Muscle layer of colon (tissue), 2 donors: ENCODE results near the gene DLG5.

Source experiments
- H3K27ac ChIP-seq: one replicate; pipeline ENCODE4 v1.7.0; 2013; ENCODE audit warnings: low read depth, mild to moderate bottlenecking, low read length, moderate library complexity
- H3K27me3 ChIP-seq, 2 donors: one replicate each; pipeline ENCODE4 v1.7.0; 2013; ENCODE audit warnings: low read length in 2 of 2, mild to moderate bottlenecking in 2 of 2; ENCODE audit not compliant: insufficient read depth in 2 of 2, control insufficient read depth in 1 of 2
- H3K36me3 ChIP-seq: one replicate; pipeline ENCODE4 v1.7.0; 2013; ENCODE audit warnings: mild to moderate bottlenecking, low read length; ENCODE audit not compliant: insufficient read depth
- H3K4me1 ChIP-seq: one replicate; pipeline ENCODE4 v1.7.0; 2013; ENCODE audit warnings: mild to moderate bottlenecking, low read length; ENCODE audit not compliant: insufficient read depth
- H3K4me3 ChIP-seq, 2 donors: one replicate each; pipeline ENCODE4 v1.7.0; 2013; ENCODE audit warnings: low read length in 2 of 2, low read depth in 1 of 2, mild to moderate bottlenecking in 1 of 2, moderate library complexity in 1 of 2
- H3K9ac ChIP-seq: one replicate; pipeline ENCODE4 v1.7.0; 2013; ENCODE audit warnings: low read length
- H3K9me3 ChIP-seq: one replicate; pipeline ENCODE4 v1.7.0; 2013; ENCODE audit warnings: mild to moderate bottlenecking, low read length
- donor health status: abdominal sarcoma.
- donor health status: Adenocarcinoma of cecum.

DLG5 gene

GRCh38 chr10:77859865-77860282 is 66.7 kb downstream of the DLG5 start:
- Histone ChIP-seq H3K36me3 (peaks cover 15% of the 10 kb centered on the region), H3K27me3 (no peaks in the 10 kb centered on the region), H3K27ac (no peak overlapping the region), H3K4me1 (peaks cover 31% of the 10 kb centered on the region), H3K9me3 (no peaks in the 10 kb centered on the region), H3K4me3 (no peak overlapping the region), H3K9ac (no peak overlapping the region)

DNA sequence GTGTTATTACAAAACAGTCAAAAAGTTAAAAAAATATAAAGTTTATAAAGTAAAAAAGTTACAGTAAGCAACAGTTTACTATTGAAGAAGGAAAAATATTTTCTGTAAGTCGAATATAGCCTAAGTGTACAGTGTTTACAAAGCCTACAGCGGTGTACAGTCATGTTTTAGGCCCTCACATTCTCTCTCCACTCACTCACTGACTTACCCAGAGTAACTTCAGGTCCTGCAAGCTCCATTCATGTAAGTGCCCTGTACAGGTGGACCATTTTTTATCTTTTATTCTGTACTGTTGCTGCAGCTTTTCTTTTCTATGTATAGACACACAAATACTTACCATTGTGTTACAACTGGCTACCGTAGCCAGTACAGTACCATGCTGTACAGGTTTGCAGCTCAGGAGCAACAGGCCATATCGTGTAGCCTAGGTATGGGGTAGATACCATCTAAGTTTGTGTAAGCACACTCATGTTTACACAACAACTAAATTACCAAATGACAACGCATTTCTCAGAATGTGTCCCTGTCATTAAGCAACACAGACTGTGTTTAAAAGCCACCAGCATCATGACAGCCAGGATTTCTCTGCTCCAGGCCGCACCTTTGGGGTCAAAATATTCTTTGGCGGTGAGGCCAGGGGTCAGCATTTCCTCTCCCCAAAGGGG is 67.2 kb downstream of the DLG5 start:
- Histone ChIP-seq H3K4me1 (peaks cover 26% of the 10 kb centered on the region), H3K9me3 (no peaks in the 10 kb centered on the region), H3K27ac (no peak overlapping the region), H3K27me3 (no peaks in the 10 kb centered on the region), H3K4me3 (no peak overlapping the region), H3K9ac (no peak overlapping the region), H3K36me3 (peaks cover 17% of the 10 kb centered on the region)

DNA sequence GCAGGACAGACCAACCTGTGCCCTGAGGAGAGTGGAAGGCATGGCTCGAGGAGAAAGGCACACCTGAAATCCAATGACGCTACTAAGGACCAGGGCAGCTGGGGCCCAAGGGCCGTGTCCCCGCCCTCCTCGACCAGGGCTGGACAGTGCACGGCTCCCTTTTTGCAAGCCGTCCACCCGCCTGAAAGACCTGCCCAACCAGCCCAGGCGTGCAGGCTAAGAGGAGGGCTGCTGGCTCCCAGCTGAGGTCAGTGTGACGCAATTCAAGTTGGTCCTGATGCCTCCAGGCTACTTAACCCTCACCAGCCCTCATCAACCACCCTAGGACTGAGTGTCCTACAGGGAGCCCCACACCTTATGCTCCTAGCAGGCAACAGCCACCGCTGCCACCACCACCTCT is 69.3 kb downstream of the DLG5 start:
- H3K27ac ChIP-seq = no peak overlapping the region
- peaks cover 37% of the 10 kb centered on the region for H3K36me3 ChIP-seq
- no peak overlapping the region for H3K4me3 ChIP-seq
- H3K9me3 ChIP-seq = no peaks in the 10 kb centered on the region
- no peak overlapping the region for H3K9ac ChIP-seq
- H3K27me3 ChIP-seq = no peaks in the 10 kb centered on the region
- peaks cover 17% of the 10 kb centered on the region for H3K4me1 ChIP-seq

DNA sequence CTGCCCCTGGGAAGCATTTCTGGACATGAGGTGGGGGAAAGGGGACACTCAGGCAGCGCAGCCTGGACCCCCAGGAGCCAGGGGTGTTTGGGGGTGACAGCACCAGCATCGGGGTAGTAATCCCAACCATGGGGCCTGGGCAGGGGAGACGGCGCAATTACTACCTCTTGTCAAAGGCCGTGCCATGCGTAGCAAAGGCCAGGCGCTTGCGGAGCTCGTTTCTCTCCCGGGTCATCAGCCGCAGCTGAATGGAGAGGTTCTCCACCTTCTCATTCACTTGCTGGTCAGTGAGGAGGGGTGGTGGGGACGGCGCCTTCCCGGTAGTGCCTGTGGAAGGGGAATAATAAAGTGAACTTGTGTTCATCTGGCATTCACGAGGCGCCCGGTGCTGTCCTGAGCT is 70.0 kb downstream of the DLG5 start:
- Histone ChIP-seq H3K27me3 (no peaks in the 10 kb centered on the region), H3K9ac (no peak overlapping the region), H3K4me3 (no peak overlapping the region), H3K9me3 (no peaks in the 10 kb centered on the region), H3K4me1 (peaks cover 14% of the 10 kb centered on the region), H3K36me3 (peaks cover 41% of the 10 kb centered on the region), H3K27ac (no peak overlapping the region)

GRCh38 chr10:77855404-77856155 is 71.0 kb downstream of the DLG5 start:
- H3K4me3 ChIP-seq = no peak overlapping the region
- no peak overlapping the region for H3K27ac ChIP-seq
- H3K27me3 ChIP-seq = no peaks in the 10 kb centered on the region
- peaks cover 7% of the 10 kb centered on the region for H3K4me1 ChIP-seq
- peaks cover 51% of the 10 kb centered on the region for H3K36me3 ChIP-seq
- no peak overlapping the region for H3K9ac ChIP-seq
- no peaks in the 10 kb centered on the region for H3K9me3 ChIP-seq

DNA sequence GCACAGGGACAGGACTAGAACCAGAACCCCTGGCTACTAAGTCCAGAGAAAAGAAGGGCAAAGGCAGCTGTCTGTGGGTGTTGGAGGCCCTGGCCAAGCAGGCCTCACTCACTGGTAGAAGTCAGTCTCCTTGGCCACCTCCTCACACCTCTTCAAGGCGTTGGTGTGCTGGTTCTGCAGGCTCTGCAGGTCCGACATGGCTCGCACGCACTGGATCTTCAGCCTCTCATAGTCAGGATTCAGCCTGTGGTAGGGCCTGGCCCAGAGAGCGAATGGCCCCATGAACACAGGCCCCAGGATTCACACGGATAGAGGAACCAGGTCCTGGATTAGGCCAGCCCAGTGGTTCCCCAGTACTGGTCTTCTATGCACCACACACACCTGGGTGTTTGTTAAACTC is 72.4 kb downstream of the DLG5 start:
- Histone ChIP-seq H3K9me3 (no peaks in the 10 kb centered on the region), H3K27me3 (no peaks in the 10 kb centered on the region), H3K4me1 (peaks cover 7% of the 10 kb centered on the region), H3K36me3 (peaks cover 53% of the 10 kb centered on the region), H3K27ac (no peak overlapping the region), H3K9ac (no peak overlapping the region), H3K4me3 (no peak overlapping the region)

DNA sequence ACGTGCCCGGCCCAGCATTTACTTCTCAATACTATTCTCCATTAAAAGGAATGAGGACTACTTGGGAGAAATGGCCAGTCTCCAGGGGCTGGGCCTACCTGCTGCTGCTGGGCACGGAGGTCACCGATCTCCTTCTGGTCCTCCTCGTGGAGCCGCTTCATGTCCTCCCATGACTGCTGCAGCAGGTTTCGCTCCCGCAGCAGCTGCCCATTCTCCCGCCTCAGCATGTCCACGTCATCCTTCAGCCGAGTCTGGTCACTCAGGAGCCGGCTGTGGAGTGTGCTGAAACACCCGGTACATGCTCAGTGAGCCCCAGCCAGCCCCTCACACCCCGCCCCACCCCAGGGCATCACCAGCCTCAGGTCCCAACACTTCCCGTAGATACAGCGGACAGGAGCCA is 73.3 kb downstream of the DLG5 start:
- Histone ChIP-seq H3K9ac (no peak overlapping the region), H3K36me3 (peaks cover 53% of the 10 kb centered on the region), H3K9me3 (no peaks in the 10 kb centered on the region), H3K4me3 (no peak overlapping the region), H3K4me1 (peaks cover 7% of the 10 kb centered on the region), H3K27ac (no peak overlapping the region), H3K27me3 (no peaks in the 10 kb centered on the region)

- H3K36me3 ChIP-seq = peaks cover 44% of the 10 kb centered on the region
- H3K27ac ChIP-seq = no peak overlapping the region
Measured at GRCh38 chr10:77850620-77851231, 75.8 kb downstream of the DLG5 start.

DNA sequence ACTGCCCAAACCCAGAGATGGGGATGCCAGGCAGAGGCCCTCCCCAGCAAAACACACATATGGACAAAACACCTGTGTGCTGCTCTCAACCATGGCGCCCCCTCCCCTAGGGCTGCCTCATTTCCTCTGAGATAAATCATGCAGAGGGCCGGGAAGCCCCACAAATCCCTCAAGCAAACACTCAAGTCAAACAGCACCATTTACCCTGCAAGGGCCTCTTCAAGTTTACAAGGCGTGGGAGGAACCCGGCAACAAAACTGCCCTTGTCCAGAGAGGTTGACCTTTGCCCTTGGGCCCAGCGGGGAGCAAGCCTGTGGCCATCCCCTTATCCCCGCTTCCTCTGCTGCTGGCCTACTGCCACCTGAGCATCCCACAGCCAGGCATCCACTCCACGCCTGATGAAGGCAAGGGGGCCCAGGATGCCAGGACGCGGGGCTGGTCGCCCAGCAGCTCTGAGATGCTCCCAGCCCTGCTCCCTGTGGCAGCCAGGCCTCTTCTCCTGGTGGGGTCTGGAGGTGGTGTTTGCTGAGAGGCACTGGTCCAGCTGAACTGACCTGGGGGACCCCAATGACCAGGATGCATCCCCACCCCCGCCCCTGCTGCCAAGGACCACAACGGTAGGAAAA is 77.4 kb downstream of the DLG5 start:
- no peaks in the 10 kb centered on the region for H3K27me3 ChIP-seq
- no peaks in the 10 kb centered on the region for H3K9me3 ChIP-seq
- peaks cover 38% of the 10 kb centered on the region for H3K4me1 ChIP-seq
- peak overlapping the region; percentile 50 for H3K27ac ChIP-seq
- H3K36me3 ChIP-seq = peaks cover 43% of the 10 kb centered on the region
- H3K4me3 ChIP-seq = no peak overlapping the region
- no peak overlapping the region for H3K9ac ChIP-seq

More at GRCh38 chr10:77850620-77851231, 75.8 kb downstream of the DLG5 start:
- no peaks in the 10 kb centered on the region for H3K9me3 ChIP-seq
- no peak overlapping the region for H3K9ac ChIP-seq
- H3K4me3 ChIP-seq = no peak overlapping the region
- no peaks in the 10 kb centered on the region for H3K27me3 ChIP-seq
- H3K4me1 ChIP-seq = peaks cover 31% of the 10 kb centered on the region

- Histone ChIP-seq H3K4me3 (peak overlapping the region in 1 of 2 donors; percentile 37), H3K27me3 (no peaks in the 10 kb centered on the region), H3K9ac (peak overlapping the region; percentile 59), H3K36me3 (peaks cover 45% of the 10 kb centered on the region), H3K9me3 (no peaks in the 10 kb centered on the region), H3K4me1 (peaks cover 45% of the 10 kb centered on the region), H3K27ac (peak overlapping the region; percentile 76)
Measured at GRCh38 chr10:77846718-77847311, 79.7 kb downstream of the DLG5 start.

- peak overlapping the region; percentile 48 for H3K9ac ChIP-seq
- H3K27me3 ChIP-seq = no peaks in the 10 kb centered on the region
- H3K4me3 ChIP-seq = no peak overlapping the region
- no peaks in the 10 kb centered on the region for H3K9me3 ChIP-seq
- peaks cover 45% of the 10 kb centered on the region for H3K4me1 ChIP-seq
- peaks cover 45% of the 10 kb centered on the region for H3K36me3 ChIP-seq
- H3K27ac ChIP-seq = peak overlapping the region; percentile 91
Measured at GRCh38 chr10:77845451-77845850, 81.1 kb downstream of the DLG5 start.
